ENCODE measurements around the gene TEX36.

- TF ChIP-seq CTCF (conservative IDR thresholded peaks at IDR 0.05; ENCODE audit: low read depth, low read length) (no peak), EZH2 (IDR thresholded peaks at IDR 0.05; ENCODE audit: borderline replicate concordance, low read depth, low read length, poor library complexity, severe bottlenecking) (no peak)
Observed at GRCh38 chr10:125628104-125629049, 54.6 kb downstream of the TEX36 start.
